ENCODE results near the gene SMIM34.
"Not testable (repeated sequence)": the region's sequence is repeated elsewhere in the genome, so short reads cannot be mapped to it uniquely, and the experiment has no call there.

- TF ChIP-seq CTCF, POLR2A (IDR thresholded peaks at IDR 0.05): not testable (repeated sequence)
These were observed 48.2 kb downstream of the SMIM34 start for GRCh38 chr21:34375619-34375972.
